IMR-90 (cell line): ENCODE results near the gene PRDX5. TPM values are rescaled to one million over a fixed set of nuclear protein-coding genes. Genes with fewer than 3 reads are reported as not detected.

Experiments
- ATAC-seq: fragments of 200-7000 bp; cut with Tn5 transposase; 2 replicates; pipeline ENCODE4 v1.9.1; 2020; ENCODE audit warnings: low read depth, mild to moderate bottlenecking, moderate library complexity
- BruUV-seq: library from RNA; stranded (reverse); fragments of 400-500 nt; replicated peaks from 2 replicates; lab custom pipeline; 2021; lab: Mats Ljungman, UMichigan
- CTCF ChIA-PET: fragments of 300-600 bp; formaldehyde crosslinking; extraction: SDS; loops from one replicate; lab custom pipeline; 2021; ENCODE audit warnings: antibody characterized with exemption; lab: Yijun Ruan, JAX
- POLR2A ChIA-PET: fragments of 300-600 bp; sonication (Branson Sonifier 250); formaldehyde crosslinking; loops from one replicate; lab custom pipeline; 2022; ENCODE audit warnings: antibody characterized with exemption; ENCODE audit not compliant: unreplicated experiment; lab: Charles Lee
- DNase-seq: peaks from one replicate; pipeline ENCODE4 v3.0.0; 2013
- H2AFZ ChIP-seq: replicated peaks from 2 replicates; pipeline ENCODE3; 2013; ENCODE audit warnings: low read length, mild to moderate bottlenecking; ENCODE audit not compliant: poor library complexity
- H2AK5ac ChIP-seq: 2 replicates; pipeline ENCODE4 v1.6.1; 2013; ENCODE audit warnings: low read depth, low read length, inconsistent platforms
- H2AK9ac ChIP-seq: replicated peaks from 2 replicates; pipeline ENCODE3; 2013; ENCODE audit warnings: mild to moderate bottlenecking, low read depth, low read length, moderate library complexity; ENCODE audit not compliant: poor library complexity
- H2BK120ac ChIP-seq: 2 replicates; pipeline ENCODE4 v1.6.1; 2013; ENCODE audit warnings: low read depth, low read length, inconsistent platforms
- H2BK15ac ChIP-seq: 3 replicates; pipeline ENCODE4 v1.6.1; 2013; ENCODE audit warnings: low read depth, low read length, inconsistent platforms
- H2BK20ac ChIP-seq: 2 replicates; pipeline ENCODE4 v1.6.1; 2013; ENCODE audit warnings: low read depth, mild to moderate bottlenecking, inconsistent platforms, low read length, moderate library complexity
- H2BK5ac ChIP-seq: 2 replicates; pipeline ENCODE4 v1.6.1; 2013; ENCODE audit warnings: mild to moderate bottlenecking, low read depth, low read length, inconsistent platforms; ENCODE audit not compliant: poor library complexity, severe bottlenecking
- H3K14ac ChIP-seq: replicated peaks from 2 replicates; pipeline ENCODE4 v1.6.1; 2013; ENCODE audit warnings: low read depth, low read length, inconsistent platforms
- H3K18ac ChIP-seq: 2 replicates; pipeline ENCODE4 v1.6.1; 2013; ENCODE audit warnings: low read depth, low read length, control low read depth
- H3K23ac ChIP-seq: 2 replicates; pipeline ENCODE4 v1.6.1; 2013; ENCODE audit warnings: low read depth, low read length, inconsistent platforms
- H3K27ac ChIP-seq: 2 replicates; pipeline ENCODE4 v1.5.1; 2013; ENCODE audit warnings: mild to moderate bottlenecking, control low read depth, low read length; ENCODE audit not compliant: insufficient read depth
- H3K27me3 ChIP-seq: 2 replicates; pipeline ENCODE4 v1.6.1; 2013; ENCODE audit warnings: low read length; ENCODE audit not compliant: control insufficient read depth, insufficient read depth
- H3K36me3 ChIP-seq: 2 replicates; pipeline ENCODE4 v1.6.1; 2013; ENCODE audit warnings: low read length, mixed read lengths; ENCODE audit not compliant: control insufficient read depth, insufficient read depth
- H3K4ac ChIP-seq: 2 replicates; pipeline ENCODE4 v1.6.1; 2013; ENCODE audit warnings: low read depth, low read length, inconsistent platforms
- H3K4me1 ChIP-seq: 2 replicates; pipeline ENCODE4 v1.6.1; 2013; ENCODE audit warnings: low read length, mixed read lengths; ENCODE audit not compliant: control insufficient read depth, insufficient read depth
- H3K4me2 ChIP-seq: 2 replicates; pipeline ENCODE4 v1.6.1; 2013; ENCODE audit warnings: low read depth, mild to moderate bottlenecking, control low read depth, low read length, moderate library complexity
- H3K4me3 ChIP-seq: 2 replicates; pipeline ENCODE4 v1.5.1; 2013; ENCODE audit warnings: low read depth, mild to moderate bottlenecking, control low read depth, low read length, moderate library complexity; ENCODE audit not compliant: insufficient read depth
- H3K56ac ChIP-seq: 2 replicates; pipeline ENCODE4 v1.6.1; 2013; ENCODE audit warnings: low read length, inconsistent platforms; ENCODE audit not compliant: insufficient read depth; ENCODE audit errors: extremely low read depth
- H3K79me1 ChIP-seq, 2 experiments: 2 replicates each; pipeline ENCODE4 v1.6.1; 2013; ENCODE audit warnings: low read length in 2 of 2, inconsistent platforms in 1 of 2, low read depth in 1 of 2
- H3K9ac ChIP-seq: 2 replicates; pipeline ENCODE4 v1.6.1; 2013; ENCODE audit warnings: low read depth, low read length, control low read depth
- H3K9me1 ChIP-seq: 2 replicates; pipeline ENCODE4 v1.6.1; 2013; ENCODE audit warnings: low read length, inconsistent platforms; ENCODE audit not compliant: insufficient read depth
- H3K9me3 ChIP-seq: 2 replicates; pipeline ENCODE4 v1.6.1; 2013; ENCODE audit warnings: low read length; ENCODE audit not compliant: control insufficient read depth, insufficient read depth
- H4K20me1 ChIP-seq: 2 replicates; pipeline ENCODE4 v1.6.1; 2013; ENCODE audit warnings: low read length, inconsistent platforms; ENCODE audit not compliant: insufficient read depth
- H4K5ac ChIP-seq: 2 replicates; pipeline ENCODE4 v1.6.1; 2013; ENCODE audit warnings: mild to moderate bottlenecking, low read depth, low read length, control low read depth
- H4K8ac ChIP-seq, 2 experiments: 2 replicates each; pipeline ENCODE4 v1.6.1; 2013; ENCODE audit warnings: low read depth in 2 of 2, low read length in 2 of 2, control low read depth in 1 of 2, inconsistent platforms in 1 of 2
- H4K91ac ChIP-seq: 2 replicates; pipeline ENCODE4 v1.6.1; 2013; ENCODE audit warnings: low read depth, low read length, inconsistent platforms; ENCODE audit not compliant: insufficient read depth
- MAZ ChIP-seq: IDR thresholded peaks from 2 replicates; pipeline ENCODE4 v1.6.1; 2012; ENCODE audit warnings: low read depth, mild to moderate bottlenecking, low read length, improper control_type of control experiment, moderate library complexity, borderline replicate concordance
- MXI1 ChIP-seq: IDR thresholded peaks from 2 replicates; pipeline ENCODE4 v1.6.1; 2012; ENCODE audit warnings: low read depth, mild to moderate bottlenecking, low read length, moderate library complexity, borderline replicate concordance
- WGBS, 2 experiments: methylation state at CpG; one replicate each; pipeline versions ENCODE4 v1.1.5 to v1.1.7; 2013; ENCODE audit warnings: missing lambda C conversion rate in 2 of 2; ENCODE audit not compliant: insufficient read length in 1 of 2; ENCODE audit errors: extremely low coverage in 2 of 2; 5-methylcytosine and 5-hydroxymethylcytosine counted together
- dilution Hi-C: fragments of 300-500 bp; cut with HindIII; formaldehyde crosslinking; loops from one replicate; pipeline ENCODE4 v1.14.3; 2018; ENCODE audit warnings: low sequenced_read_pairs; ENCODE audit not compliant: unreplicated experiment
- in situ Hi-C: fragments of 300-500 bp; cut with MboI; formaldehyde crosslinking; loops from 3 replicates; pipeline ENCODE4 v1.14.3; 2019; ENCODE audit warnings: low sequenced_read_pairs, inconsistent platforms, mixed read lengths
- intact Hi-C: fragments of 100-400 bp; cut with micrococcal nuclease; formaldehyde crosslinking; loops from 2 replicates; pipeline ENCODE4 v1.10.0; 2022
- polyA plus RNA-seq, 3 experiments: library from polyadenylated mRNA; depleted of rRNA; stranded (reverse); fragments of >200 nt; gene quantifications; 2 replicates each; pipeline ENCODE4 v1.2.3, GENCODE V29; 2012; ENCODE audit warnings: low replicate concordance in 1 of 3
- total RNA-seq: library from RNA; depleted of rRNA; stranded (reverse); fragments of >200 nt; gene quantifications from 2 replicates; pipeline ENCODE4 v1.2.3, GENCODE V29; 2012

PRDX5 gene
- total and polyA plus RNA-seq, 2 of the 4 experiments (the other 2 are of a cell fraction): 120 to 292 TPM

- H3K4me2 ChIP-seq: no peak overlapping the region
Measured at GRCh38 chr11:64367931-64368672, 50.2 kb downstream of the PRDX5 start.

More at GRCh38 chr11:64367931-64368672, 50.2 kb downstream of the PRDX5 start:
- no peak overlapping the region for H2AK5ac ChIP-seq
- no peak overlapping the region for H3K4me3 ChIP-seq
- no peak overlapping the region for H4K8ac ChIP-seq
- H2AK9ac ChIP-seq: no peak overlapping the region
- dilution Hi-C loops: no loop called here
- no peak overlapping the region for H3K14ac ChIP-seq
- no peak overlapping the region for H2BK5ac ChIP-seq
- WGBS, 2 experiments: 86% methylated on average over 33 of the region's 46 CpGs; no CpG with 5 or more reads in 1 of the 2 experiments
- H3K9me3 ChIP-seq: no peaks in the 10 kb centered on the region; the same call in 1 of the 2 replicates
- in situ Hi-C loops: no loop called here
- no peak overlapping the region for H4K5ac ChIP-seq
- H3K36me3 ChIP-seq: peaks cover 49% of the 10 kb centered on the region
- no TSS peak for BruUV-seq
- no peak for DNase-seq
- no peak overlapping the region for H3K18ac ChIP-seq
- no peak overlapping the region for H2BK15ac ChIP-seq
- no peak for TF ChIP-seq MXI1
- TF ChIP-seq MAZ: no peak
- no peak overlapping the region for H3K23ac ChIP-seq
- intact Hi-C loops: no loop called here
- no peak overlapping the region for H3K56ac ChIP-seq
- CTCF ChIA-PET: no interaction called here
- no peak overlapping the region for H3K4ac ChIP-seq
- no peaks in the 10 kb centered on the region for H3K4me1 ChIP-seq
- H4K91ac ChIP-seq: no peak overlapping the region
- H3K27ac ChIP-seq: no peak overlapping the region
- no peak overlapping the region for H3K9ac ChIP-seq
- no peak overlapping the region for H2BK20ac ChIP-seq
- peaks cover 2 to 23% of the 10 kb centered on the region in 2 experiments; a peak in 3 of 4 replicates for H3K79me1 ChIP-seq
- H3K9me1 ChIP-seq: peaks cover 4% of the 10 kb centered on the region; the same call in 1 of the 2 replicates
- peak overlapping the region; percentile 15 for H2AFZ ChIP-seq
- POLR2A ChIA-PET: no interaction called here
- ATAC-seq: no peak
- H3K27me3 ChIP-seq: no peaks in the 10 kb centered on the region
- no peaks in the 10 kb centered on the region for H4K20me1 ChIP-seq
- H2BK120ac ChIP-seq: no peak overlapping the region
